Esophagus squamous epithelium (tissue), 4 donors: ENCODE measurements around the gene SPRED1.

ENCODE experiments used
- CTCF ChIP-seq, 6 experiments: fragments of 450-650 bp in 4 of 6; fragments of 200-600 bp in 2 of 6; sonication (generic) in 2 of 6; IDR thresholded peaks; one replicate each; pipeline ENCODE4 v1.5.1; 2016 to 2019; ENCODE audit warnings: antibody characterized with exemption in 6 of 6, mild to moderate bottlenecking in 4 of 6, moderate library complexity in 4 of 6
- POLR2A ChIP-seq, 4 donors: fragments of 450-650 bp; IDR thresholded peaks; one replicate each; pipeline ENCODE4 v1.6.1; 2017; ENCODE audit warnings: antibody characterized with exemption in 4 of 4, mild to moderate bottlenecking in 4 of 4, moderate library complexity in 3 of 4

GRCh38 chr15:38255690-38256089, 3.1 kb downstream of the SPRED1 start:
- TF ChIP-seq POLR2A (IDR thresholded peaks at IDR 0.05) = no peak
- TF ChIP-seq CTCF (IDR thresholded peaks at IDR 0.05) = no peak
